ENCODE data around the gene GPRC5D. TPM values are rescaled to one million over a fixed set of nuclear protein-coding genes. Genes with fewer than 3 reads are reported as not detected.

GPRC5D gene
- total RNA-seq, 4 donors from 2014 or later = 2.2 to 97.6 (median 13.4) TPM; not detected in 1

DNA sequence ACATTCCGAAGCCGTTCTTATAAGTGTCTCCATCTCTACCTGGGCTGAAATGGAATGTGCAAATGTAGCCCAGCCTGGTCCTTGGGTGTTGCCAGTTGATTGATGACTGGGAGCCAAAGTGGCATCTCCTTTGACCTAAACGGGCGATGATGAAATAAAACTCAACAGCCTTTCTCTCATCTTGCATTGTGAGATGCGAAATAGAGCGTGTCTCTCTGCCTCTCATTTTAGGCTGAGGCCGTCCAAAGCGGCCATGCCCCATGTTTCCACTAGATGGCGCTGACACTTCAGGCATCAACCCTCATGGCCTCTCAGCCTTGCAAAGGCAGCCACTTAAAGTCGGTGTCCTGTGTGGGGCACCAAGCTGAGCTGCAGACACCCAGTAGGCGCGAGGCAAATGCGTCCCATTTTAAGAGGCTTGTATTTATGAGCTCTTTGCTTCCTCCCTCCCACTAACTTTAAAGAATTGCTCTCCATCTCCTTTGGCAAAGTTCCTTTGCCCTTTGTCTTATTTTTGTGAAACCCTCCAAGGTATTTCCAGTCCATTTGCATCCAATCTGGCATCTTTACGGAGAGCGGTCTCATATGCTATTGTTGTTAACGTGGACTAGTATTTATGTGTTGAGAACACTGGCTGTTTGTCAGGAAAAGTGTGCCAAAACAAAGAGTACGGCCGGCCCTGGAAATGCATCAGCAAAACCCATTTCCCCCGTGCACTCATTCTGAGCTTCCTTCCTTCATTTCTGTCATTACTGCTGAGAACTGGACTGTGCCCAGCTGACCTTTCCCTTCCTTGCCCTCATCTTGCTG, 35.6 kb downstream of the GPRC5D start:
- no peaks in the 10 kb centered on the region for H3K9me3 ChIP-seq
- WGBS = 21% methylated on average over 16 of the region's 19 CpGs
- H3K36me3 ChIP-seq = no peaks in the 10 kb centered on the region
- peak; percentile 92 to 93 for DNase-seq (ENCODE audit: low spot score in 2 of 2)
- TF ChIP-seq EP300 (IDR thresholded peaks at IDR 0.05) (no peak), POLR2A (IDR thresholded peaks at IDR 0.05) (no peak), POLR2AphosphoS5 (IDR thresholded peaks at IDR 0.05) (peak in 2 of 3 donors; percentile 62 to 67)
- TF ChIP-seq, protein P1, sequence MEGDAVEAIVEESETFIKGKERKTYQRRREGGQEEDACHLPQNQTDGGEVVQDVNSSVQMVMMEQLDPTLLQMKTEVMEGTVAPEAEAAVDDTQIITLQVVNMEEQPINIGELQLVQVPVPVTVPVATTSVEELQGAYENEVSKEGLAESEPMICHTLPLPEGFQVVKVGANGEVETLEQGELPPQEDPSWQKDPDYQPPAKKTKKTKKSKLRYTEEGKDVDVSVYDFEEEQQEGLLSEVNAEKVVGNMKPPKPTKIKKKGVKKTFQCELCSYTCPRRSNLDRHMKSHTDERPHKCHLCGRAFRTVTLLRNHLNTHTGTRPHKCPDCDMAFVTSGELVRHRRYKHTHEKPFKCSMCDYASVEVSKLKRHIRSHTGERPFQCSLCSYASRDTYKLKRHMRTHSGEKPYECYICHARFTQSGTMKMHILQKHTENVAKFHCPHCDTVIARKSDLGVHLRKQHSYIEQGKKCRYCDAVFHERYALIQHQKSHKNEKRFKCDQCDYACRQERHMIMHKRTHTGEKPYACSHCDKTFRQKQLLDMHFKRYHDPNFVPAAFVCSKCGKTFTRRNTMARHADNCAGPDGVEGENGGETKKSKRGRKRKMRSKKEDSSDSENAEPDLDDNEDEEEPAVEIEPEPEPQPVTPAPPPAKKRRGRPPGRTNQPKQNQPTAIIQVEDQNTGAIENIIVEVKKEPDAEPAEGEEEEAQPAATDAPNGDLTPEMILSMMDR (IDR thresholded peaks at IDR 0.05) = peak; percentile 92 to 98
- H3K27me3 ChIP-seq = no peaks in the 10 kb centered on the region
- no peak overlapping the region for H3K4me3 ChIP-seq
- H3K4me1 ChIP-seq = peaks cover 10% of the 10 kb centered on the region
- no peak overlapping the region for H3K27ac ChIP-seq

DNA sequence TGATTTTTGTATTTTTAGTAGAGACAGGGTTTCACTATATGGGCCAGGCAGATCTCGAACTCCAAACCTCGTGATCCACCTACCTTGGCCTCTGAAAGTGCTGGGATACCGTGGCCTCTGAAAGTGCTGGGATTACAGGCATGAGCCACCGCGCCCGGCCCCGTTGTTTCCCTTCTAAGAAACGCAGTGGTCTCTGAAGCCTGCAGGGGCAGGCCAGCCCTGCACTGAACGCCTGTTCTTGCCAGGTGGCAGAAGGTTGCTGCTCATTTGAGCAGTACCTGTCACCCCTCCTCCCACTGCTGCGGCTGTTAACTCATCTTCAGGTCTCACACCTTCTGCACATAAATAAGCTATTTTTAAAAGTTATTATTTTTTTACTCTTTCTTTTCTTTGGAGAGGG, 36.3 kb downstream of the GPRC5D start:
- DNase-seq (ENCODE audit: low spot score in 2 of 2) = no peak
- Histone ChIP-seq H3K4me1 (peaks cover 10% of the 10 kb centered on the region), H3K4me3 (no peak overlapping the region), H3K36me3 (no peaks in the 10 kb centered on the region), H3K27me3 (no peaks in the 10 kb centered on the region), H3K27ac (no peak overlapping the region), H3K9me3 (no peaks in the 10 kb centered on the region)
- TF ChIP-seq POLR2A (IDR thresholded peaks at IDR 0.05) (no peak), EP300 (IDR thresholded peaks at IDR 0.05) (no peak), POLR2AphosphoS5 (IDR thresholded peaks at IDR 0.05) (no peak)
- TF ChIP-seq, protein P1 (IDR thresholded peaks at IDR 0.05) = no peak
- 79% methylated on average over 10 of the region's 10 CpGs for WGBS

DNA sequence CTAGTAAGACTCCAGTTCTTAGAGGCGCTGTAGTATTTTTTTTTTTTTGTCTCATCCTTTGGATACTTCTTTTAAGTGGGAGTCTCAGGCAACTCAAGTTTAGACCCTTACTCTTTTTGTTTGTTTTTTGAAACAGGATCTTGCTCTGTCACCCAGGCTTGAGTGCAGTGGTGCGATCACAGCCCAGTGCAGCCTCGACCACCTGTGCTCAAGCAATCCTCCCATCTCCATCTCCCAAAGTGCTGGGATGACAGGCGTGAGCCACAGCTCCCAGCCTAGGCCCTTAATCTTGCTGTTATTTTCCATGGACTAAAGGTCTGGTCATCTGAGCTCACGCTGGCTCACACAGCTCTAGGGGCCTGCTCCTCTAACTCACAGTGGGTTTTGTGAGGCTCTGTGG, 39.3 kb downstream of the GPRC5D start:
- Histone ChIP-seq H3K4me1 (peaks cover 10% of the 10 kb centered on the region), H3K36me3 (no peaks in the 10 kb centered on the region), H3K27ac (no peak overlapping the region), H3K9me3 (no peaks in the 10 kb centered on the region), H3K4me3 (no peak overlapping the region), H3K27me3 (no peaks in the 10 kb centered on the region)
- WGBS = 95% methylated on average over 5 of the region's 5 CpGs
- no peak for DNase-seq (ENCODE audit: low spot score in 2 of 2)
- TF ChIP-seq EP300 (IDR thresholded peaks at IDR 0.05) (no peak), POLR2A (IDR thresholded peaks at IDR 0.05) (no peak), POLR2AphosphoS5 (IDR thresholded peaks at IDR 0.05) (no peak)
- TF ChIP-seq, protein P1 (IDR thresholded peaks at IDR 0.05) = no peak

DNA sequence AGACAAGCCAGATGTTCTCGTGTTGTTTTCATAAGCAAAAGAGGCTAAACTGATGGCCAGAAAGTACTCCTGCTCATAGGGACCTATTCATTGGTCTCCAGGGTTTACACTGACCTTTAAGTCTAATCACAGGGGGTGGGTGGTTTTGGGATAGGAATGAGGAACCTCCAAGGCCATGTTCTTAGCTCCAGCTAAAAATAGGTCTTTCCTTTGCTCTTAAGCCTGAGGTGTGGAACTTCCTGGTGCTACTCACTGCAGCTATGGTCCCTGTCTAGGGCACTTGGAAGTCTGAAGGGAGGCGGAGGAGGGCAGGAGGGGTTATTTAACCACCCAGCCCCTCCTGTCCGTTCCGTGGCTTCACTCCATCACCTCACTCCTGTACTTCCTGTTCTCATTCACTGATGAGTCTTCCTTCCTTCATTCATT, 42.0 kb downstream of the GPRC5D start:
- no peaks in the 10 kb centered on the region for H3K9me3 ChIP-seq
- no peak for TF ChIP-seq POLR2AphosphoS5 (IDR thresholded peaks at IDR 0.05)
- no peak for TF ChIP-seq EP300 (IDR thresholded peaks at IDR 0.05)
- TF ChIP-seq POLR2A (IDR thresholded peaks at IDR 0.05) = no peak
- TF ChIP-seq, protein P1 (IDR thresholded peaks at IDR 0.05) = no peak
- no peaks in the 10 kb centered on the region for H3K27me3 ChIP-seq
- H3K27ac ChIP-seq = no peak overlapping the region
- H3K4me1 ChIP-seq = no peaks in the 10 kb centered on the region
- 64% methylated on average over 4 of the region's 4 CpGs for WGBS
- no peaks in the 10 kb centered on the region for H3K36me3 ChIP-seq
- no peak overlapping the region for H3K4me3 ChIP-seq
- no peak for DNase-seq (ENCODE audit: low spot score in 2 of 2)

DNA sequence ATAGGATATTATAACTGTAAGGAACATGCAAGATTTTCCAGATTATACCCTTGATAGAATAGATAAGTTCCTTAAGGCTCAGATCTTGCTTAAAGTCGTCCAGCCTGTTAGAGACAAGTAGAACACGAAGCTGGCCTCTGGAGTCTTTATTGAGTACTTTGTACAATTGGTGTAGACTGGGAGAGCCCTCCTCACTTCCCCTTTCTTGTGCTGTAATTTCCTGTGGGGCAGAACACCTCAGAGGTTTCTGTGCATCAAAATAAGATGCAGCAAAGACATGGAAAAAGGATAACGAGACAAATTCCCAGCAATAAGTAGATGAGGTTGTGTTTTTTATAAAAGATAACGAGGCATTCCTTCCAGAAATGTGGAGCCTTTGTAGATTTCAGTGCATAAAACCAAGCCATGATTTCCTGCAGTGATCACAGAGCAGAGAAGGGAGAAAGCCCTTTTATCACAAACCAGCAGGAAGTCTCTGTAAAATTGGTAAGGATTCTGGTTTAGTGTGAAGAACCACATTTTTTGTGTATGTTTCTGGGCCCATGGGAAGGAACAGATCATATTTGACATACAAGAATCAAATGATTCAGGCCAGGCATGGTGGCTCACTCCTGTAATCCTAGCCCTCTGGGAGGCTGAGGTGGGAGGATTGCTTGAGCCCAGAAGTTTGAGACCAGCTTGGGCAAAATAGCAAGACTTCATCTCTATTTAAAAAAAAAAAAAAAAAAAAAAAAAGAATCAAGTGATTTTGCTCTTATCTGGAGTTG, 42.6 kb downstream of the GPRC5D start:
- H3K27me3 ChIP-seq = no peaks in the 10 kb centered on the region
- DNase-seq (ENCODE audit: low spot score in 2 of 2) = no peak
- H3K27ac ChIP-seq = no peak overlapping the region
- H3K4me3 ChIP-seq = no peak overlapping the region
- WGBS = 80% methylated on average over 4 of the region's 4 CpGs
- TF ChIP-seq EP300 (IDR thresholded peaks at IDR 0.05) (no peak), POLR2A (IDR thresholded peaks at IDR 0.05) (no peak), POLR2AphosphoS5 (IDR thresholded peaks at IDR 0.05) (no peak)
- TF ChIP-seq, protein P1 (IDR thresholded peaks at IDR 0.05) = no peak
- no peaks in the 10 kb centered on the region for H3K4me1 ChIP-seq
- no peaks in the 10 kb centered on the region for H3K36me3 ChIP-seq
- no peaks in the 10 kb centered on the region for H3K9me3 ChIP-seq
